GM21381 (cell line): Measurements from ENCODE around the gene DNASE1L2.

ENCODE experiments used
- ATAC-seq: cut with Tn5 transposase; IDR thresholded peaks from one replicate; pipeline ENCODE4 v1.9.1; 2021; ENCODE audit warnings: mild to moderate bottlenecking, moderate library complexity; ENCODE audit not compliant: unreplicated experiment

Gene DNASE1L2

DNA sequence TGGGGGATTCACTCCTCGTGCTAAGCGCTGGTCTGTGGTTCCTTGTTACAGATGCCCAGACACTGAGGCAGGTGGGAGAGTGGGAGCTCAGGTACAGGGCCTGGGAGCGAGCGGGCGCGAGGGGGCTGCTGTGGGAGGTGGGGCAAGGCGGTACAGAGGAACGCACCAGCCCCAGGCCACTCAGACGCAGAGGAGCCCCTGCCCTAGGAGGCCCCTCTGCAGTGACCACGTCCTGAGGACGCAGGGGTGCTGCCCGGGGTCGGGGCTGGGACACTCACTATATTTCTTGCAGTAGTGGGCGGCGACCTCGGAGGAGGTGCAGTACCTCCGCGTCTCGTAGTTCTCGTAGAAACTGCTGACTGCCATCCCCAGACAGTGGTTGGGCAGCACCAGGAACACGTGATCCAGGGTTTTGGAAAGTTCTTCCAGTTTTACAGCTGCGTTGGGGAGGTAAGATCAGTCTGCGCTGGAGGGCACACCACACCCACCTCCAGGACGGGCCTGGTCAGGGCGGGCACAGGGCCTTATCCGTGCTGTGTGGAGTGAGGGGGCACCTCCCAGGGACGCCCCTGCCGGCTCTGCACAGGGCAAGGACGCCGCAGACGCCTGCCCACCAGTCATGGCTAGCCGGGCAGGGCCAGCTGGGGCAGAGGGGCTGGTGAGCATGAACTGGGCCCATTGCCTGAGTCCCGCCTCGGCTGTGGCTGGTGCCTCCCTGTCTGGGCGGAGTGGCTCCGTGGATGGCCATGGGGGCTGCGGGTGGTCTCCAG lies 47.9 kb downstream of the DNASE1L2 start:
- no peak for ATAC-seq

DNA sequence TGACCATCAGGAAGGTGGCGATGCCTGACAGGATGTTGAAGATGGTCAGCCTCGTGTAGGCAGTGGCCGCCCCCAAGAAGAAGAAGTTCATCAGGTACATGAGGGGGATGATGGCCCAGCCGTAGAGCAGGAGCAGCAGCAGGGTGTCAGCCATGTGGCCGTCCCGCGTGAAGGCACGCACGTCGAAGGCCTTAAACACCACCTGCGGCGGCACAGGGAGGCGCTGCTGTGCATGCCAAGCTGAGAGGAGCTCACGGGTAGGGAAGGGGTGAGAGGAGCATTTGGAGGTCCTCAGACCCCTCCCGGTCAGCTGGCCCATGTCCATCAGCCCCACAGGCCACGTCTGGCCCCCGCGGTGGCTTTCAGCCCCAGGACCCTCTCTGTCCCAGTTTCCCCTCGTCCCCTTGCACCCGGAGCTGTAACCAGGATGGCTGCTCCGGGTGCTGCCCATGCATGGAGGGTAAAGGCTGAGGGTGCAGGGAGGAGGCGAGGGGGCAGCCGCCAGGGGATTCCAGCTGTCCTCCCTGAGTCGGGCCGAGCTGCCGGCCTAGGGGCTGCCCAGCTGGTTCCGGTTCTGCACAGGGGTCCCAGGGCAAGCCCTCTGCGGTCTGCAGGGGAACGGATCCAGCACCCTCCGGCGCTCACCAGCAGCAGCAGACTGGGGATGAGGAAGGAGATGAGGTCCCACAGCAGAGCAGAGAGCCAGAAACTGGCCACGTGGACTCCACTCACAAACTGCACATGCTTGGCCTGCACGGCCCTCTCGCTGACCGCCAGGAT lies 48.7 kb downstream of the DNASE1L2 start:
- no peak for ATAC-seq

DNA sequence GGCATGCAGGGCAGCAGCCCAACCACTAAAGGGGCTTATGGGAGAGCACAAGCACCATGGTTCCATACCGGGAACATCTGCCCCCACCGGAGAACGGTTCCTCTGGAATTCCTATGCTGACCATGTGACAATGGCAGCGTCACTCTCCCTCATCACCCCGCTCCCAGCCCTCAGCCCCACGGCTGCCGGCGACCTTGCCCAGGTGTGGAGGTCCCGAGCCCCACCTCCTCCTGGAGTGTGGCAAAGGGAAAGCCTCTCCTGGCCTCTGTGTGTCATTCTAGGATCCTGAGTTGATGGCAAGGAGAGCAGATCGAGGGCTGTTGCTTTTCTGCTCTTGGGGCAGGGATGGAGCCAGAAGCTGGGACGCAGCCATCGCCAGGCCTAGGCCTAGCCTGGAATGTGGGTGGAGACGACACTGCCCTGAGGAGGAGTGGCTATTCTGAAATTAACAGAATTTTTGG lies 49.5 kb downstream of the DNASE1L2 start:
- ATAC-seq = no peak

DNA sequence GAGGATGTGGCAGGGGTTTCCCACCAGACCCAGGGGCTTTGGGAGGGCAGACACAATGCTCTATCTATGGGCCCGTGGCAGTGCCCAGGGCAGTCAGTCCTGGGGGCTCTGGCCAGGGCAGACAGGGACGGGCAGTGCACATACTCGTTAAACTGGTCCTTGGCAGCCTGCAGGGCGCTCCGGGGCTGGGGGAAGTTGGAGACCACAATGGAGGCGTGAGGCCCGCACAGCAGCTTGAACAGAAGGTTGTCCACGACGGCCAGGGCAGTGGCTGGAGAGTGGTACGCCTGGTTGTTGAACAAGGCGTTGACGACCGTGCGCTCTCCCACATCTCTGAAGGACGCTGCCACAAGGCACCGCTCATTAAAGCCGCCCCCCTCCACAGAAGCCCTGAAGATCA lies 50.3 kb downstream of the DNASE1L2 start:
- ATAC-seq = no peak

DNA sequence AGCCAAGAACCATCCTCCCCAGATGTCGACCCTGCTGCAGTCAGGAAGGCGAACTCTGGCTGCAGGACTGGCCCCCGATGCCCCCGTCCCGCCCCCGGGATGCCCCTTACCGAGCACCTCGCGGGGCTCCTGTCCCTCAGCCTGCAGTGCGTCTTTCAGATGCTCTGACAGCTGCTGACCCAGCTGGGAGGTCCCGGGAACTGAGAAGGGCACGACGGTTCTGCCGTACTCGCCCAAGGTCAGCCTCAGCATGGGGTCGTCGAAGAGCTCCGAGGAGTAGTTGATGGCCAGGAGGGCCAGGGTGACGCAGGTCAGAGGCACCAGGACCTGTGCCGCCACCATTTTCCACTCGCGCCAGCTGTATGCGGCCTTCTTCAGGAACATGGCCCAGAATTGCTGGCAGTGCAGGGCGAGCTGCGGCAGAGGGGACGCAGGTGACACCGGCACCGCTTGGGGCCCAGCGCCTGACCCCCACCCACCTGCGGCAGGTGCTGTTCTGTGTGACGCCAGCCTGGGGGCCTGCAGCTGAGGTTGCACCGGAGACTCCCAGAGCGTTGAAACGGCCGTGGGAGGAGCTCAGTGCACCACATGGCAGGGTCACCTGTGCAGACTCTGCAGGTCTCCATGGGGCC lies 51.8 kb downstream of the DNASE1L2 start:
- no peak for ATAC-seq
